WTC11 (cell line): ENCODE data around the gene SEMA3C. TPM values are rescaled to one million over a fixed set of nuclear protein-coding genes. Genes with fewer than 3 reads are reported as not detected.

Experiments used
- ATAC-seq: fragments of 200-7000 bp; cut with Tn5 transposase; 2 replicates; pipeline ENCODE4 v1.10.0; 2021; ENCODE audit warnings: mild to moderate bottlenecking, moderate library complexity
- CTCF ChIA-PET: fragments of 300-600 bp; sonication (Branson Sonifier 250); formaldehyde crosslinking; loops from one replicate; lab custom pipeline; 2021; ENCODE audit warnings: antibody characterized with exemption; lab: Charles Lee
- POLR2A ChIA-PET: fragments of 350-600 bp; sonication (Branson Sonifier 250); formaldehyde crosslinking; loops from one replicate; lab custom pipeline; 2021; ENCODE audit warnings: antibody characterized with exemption; lab: Charles Lee
- DNase-seq: peaks from one replicate; pipeline ENCODE4 v3.0.0; 2021; ENCODE audit warnings: low spot score
- H3K27ac Mint-ChIP-seq: 2 replicates; pipeline ENCODE4 v1.8.0; 2021; ENCODE audit warnings: mixed read lengths
- H3K27me3 Mint-ChIP-seq: 2 replicates; pipeline ENCODE4 v1.8.0; 2021; ENCODE audit warnings: low read depth, mild to moderate bottlenecking, moderate library complexity, mixed read lengths
- H3K36me3 Mint-ChIP-seq: 2 replicates; pipeline ENCODE4 v1.8.0; 2021; ENCODE audit warnings: mixed read lengths
- H3K4me1 Mint-ChIP-seq: 2 replicates; pipeline ENCODE4 v1.8.0; 2022; ENCODE audit warnings: mixed read lengths
- H3K4me3 Mint-ChIP-seq: 2 replicates; pipeline ENCODE4 v1.8.0; 2021; ENCODE audit warnings: mild to moderate bottlenecking, moderate library complexity, mixed read lengths
- H3K9me3 Mint-ChIP-seq: 2 replicates; pipeline ENCODE4 v1.8.0; 2021; ENCODE audit warnings: mixed read lengths
- AFF4 ChIP-seq: sonication (generic); formaldehyde crosslinking; IDR thresholded peaks from 2 replicates; pipeline ENCODE4 v1.8.1; 2023; ENCODE audit warnings: mild to moderate bottlenecking, missing genetic modification reagents, borderline replicate concordance
- ATF3 ChIP-seq: sonication (generic); formaldehyde crosslinking; conservative IDR thresholded peaks from 2 replicates; pipeline ENCODE4 v1.8.1; 2022; ENCODE audit warnings: mild to moderate bottlenecking, missing genetic modification reagents
- CDX4 ChIP-seq: fragments of 250-450 bp; sonication (Bioruptor Pico); IDR thresholded peaks from 2 replicates; pipeline ENCODE4 v1.9.0; 2021; ENCODE audit warnings: moderate library complexity, mild to moderate bottlenecking, inconsistent platforms, borderline replicate concordance
- CREB1 ChIP-seq: sonication (generic); formaldehyde crosslinking; IDR thresholded peaks from 2 replicates; pipeline ENCODE4 v1.8.0; 2023; ENCODE audit warnings: mild to moderate bottlenecking, missing genetic modification reagents
- E2F5 ChIP-seq: sonication (generic); formaldehyde crosslinking; IDR thresholded peaks from 2 replicates; pipeline ENCODE4 v1.8.1; 2022; ENCODE audit warnings: mild to moderate bottlenecking, moderate library complexity, missing genetic modification reagents
- ELF4 ChIP-seq: sonication (generic); formaldehyde crosslinking; IDR thresholded peaks from 2 replicates; pipeline ENCODE4 v1.8.1; 2022; ENCODE audit warnings: low read depth, mild to moderate bottlenecking, moderate library complexity, missing genetic modification reagents
- FOXJ3 ChIP-seq: sonication (generic); formaldehyde crosslinking; IDR thresholded peaks from 2 replicates; pipeline ENCODE4 v1.9.0; 2021; ENCODE audit warnings: missing genetic modification reagents, mild to moderate bottlenecking, borderline replicate concordance
- FOXK1 ChIP-seq: sonication (generic); formaldehyde crosslinking; IDR thresholded peaks from 2 replicates; pipeline ENCODE4 v1.8.0; 2022; ENCODE audit warnings: mild to moderate bottlenecking, moderate library complexity, missing genetic modification reagents
- GABPB1 ChIP-seq: sonication (generic); formaldehyde crosslinking; IDR thresholded peaks from 2 replicates; pipeline ENCODE4 v1.8.1; 2023; ENCODE audit warnings: mild to moderate bottlenecking, missing genetic modification reagents
- JAZF1 ChIP-seq: fragments of 250-450 bp; sonication (Bioruptor Pico); IDR thresholded peaks from 2 replicates; pipeline ENCODE4 v1.9.0; 2021; ENCODE audit warnings: moderate library complexity, mild to moderate bottlenecking, inconsistent platforms
- KAT7 ChIP-seq: sonication (generic); formaldehyde crosslinking; IDR thresholded peaks from 2 replicates; pipeline ENCODE4 v1.8.1; 2023; ENCODE audit warnings: missing genetic modification reagents, mild to moderate bottlenecking, borderline replicate concordance
- MXD4 ChIP-seq: fragments of 250-450 bp; sonication (Bioruptor Pico); IDR thresholded peaks from 2 replicates; pipeline ENCODE4 v1.8.0; 2021; ENCODE audit warnings: mild to moderate bottlenecking, moderate library complexity, borderline replicate concordance
- NFATC4 ChIP-seq: fragments of 250-450 bp; sonication (Bioruptor Pico); IDR thresholded peaks from 2 replicates; pipeline ENCODE4 v1.9.0; 2021; ENCODE audit warnings: mild to moderate bottlenecking
- PRDM15 ChIP-seq: sonication (generic); formaldehyde crosslinking; IDR thresholded peaks from 2 replicates; pipeline ENCODE4 v1.8.0; 2022; ENCODE audit warnings: missing genetic modification reagents
- RELA ChIP-seq: sonication (generic); formaldehyde crosslinking; IDR thresholded peaks from 2 replicates; pipeline ENCODE4 v1.8.1; 2022; ENCODE audit warnings: missing genetic modification reagents, mild to moderate bottlenecking, borderline replicate concordance
- SMAD3 ChIP-seq: sonication (generic); formaldehyde crosslinking; IDR thresholded peaks from 2 replicates; pipeline ENCODE4 v1.8.0; 2022; ENCODE audit warnings: missing genetic modification reagents, mild to moderate bottlenecking, borderline replicate concordance
- SOX15 ChIP-seq: fragments of 250-450 bp; sonication (Bioruptor Pico); IDR thresholded peaks from 2 replicates; pipeline ENCODE4 v1.9.0; 2021; ENCODE audit warnings: mild to moderate bottlenecking
- TEAD4 ChIP-seq: sonication (generic); formaldehyde crosslinking; IDR thresholded peaks from 2 replicates; pipeline ENCODE4 v1.8.0; 2022; ENCODE audit warnings: mild to moderate bottlenecking, missing genetic modification reagents
- USF1 ChIP-seq: sonication (generic); formaldehyde crosslinking; IDR thresholded peaks from 2 replicates; pipeline ENCODE4 v1.8.0; 2022; ENCODE audit warnings: mild to moderate bottlenecking, missing genetic modification reagents
- ZBTB21 ChIP-seq: sonication (generic); formaldehyde crosslinking; IDR thresholded peaks from 2 replicates; pipeline ENCODE4 v1.8.1; 2023; ENCODE audit warnings: mild to moderate bottlenecking, missing genetic modification reagents, borderline replicate concordance
- ZNF263 ChIP-seq: sonication (generic); formaldehyde crosslinking; IDR thresholded peaks from 2 replicates; pipeline ENCODE4 v1.8.1; 2022; ENCODE audit warnings: low read depth, mild to moderate bottlenecking, moderate library complexity, missing genetic modification reagents
- ZNF396 ChIP-seq: fragments of 250-450 bp; sonication (Bioruptor Pico); IDR thresholded peaks from 2 replicates; pipeline ENCODE4 v1.8.0; 2021; ENCODE audit warnings: mild to moderate bottlenecking, moderate library complexity, borderline replicate concordance
- total RNA-seq: library from RNA; stranded (reverse); gene quantifications from 3 replicates; pipeline ENCODE4 v1.2.3, GENCODE V29; 2021

Gene SEMA3C
- total RNA-seq, 1 experiment from 2014 or later, result 2.1 TPM

- Mint-ChIP-seq H3K27ac (no peak overlapping the region), H3K9me3 (no peaks in the 10 kb centered on the region), H3K27me3 (peaks cover 42% of the 10 kb centered on the region), H3K36me3 (no peaks in the 10 kb centered on the region), H3K4me1 (peaks cover 61% of the 10 kb centered on the region), H3K4me3 (no peak overlapping the region)
- DNase-seq (no peak), ATAC-seq (no peak)
- POLR2A ChIA-PET, result interaction anchor here (0.9 kb wide), 1 partner anchor 26 kb away, joined by 11 read pairs; no protein-coding TSS in a partner anchor
- TF ChIP-seq KAT7 (CRISPR knock-in tag) (no peak), FOXK1 (CRISPR knock-in tag) (no peak), MXD4 (CRISPR knock-in tag) (no peak), SMAD3 (CRISPR knock-in tag) (no peak)
- CTCF ChIA-PET, result no interaction called here
These were observed 155.6 kb downstream of the SEMA3C start for GRCh38 chr7:80763289-80763688.

- DNase-seq, result no peak
- POLR2A ChIA-PET, result no interaction called here
- no peak overlapping the region for H3K4me3 Mint-ChIP-seq
- no peak overlapping the region for H3K27ac Mint-ChIP-seq
- ATAC-seq, result no peak
- no peaks in the 10 kb centered on the region for H3K36me3 Mint-ChIP-seq
- peaks cover 23% of the 10 kb centered on the region for H3K27me3 Mint-ChIP-seq
- no peaks in the 10 kb centered on the region for H3K9me3 Mint-ChIP-seq
- H3K4me1 Mint-ChIP-seq, result peaks cover 46% of the 10 kb centered on the region
- no peak for TF ChIP-seq ELF4
- TF ChIP-seq JAZF1 (CRISPR knock-in tag), result no peak
- no peak for TF ChIP-seq ZNF396 (CRISPR knock-in tag)
- TF ChIP-seq ZBTB21 (CRISPR knock-in tag), result no peak
- TF ChIP-seq ATF3, result no peak
- TF ChIP-seq CDX4 (CRISPR knock-in tag), result no peak
- no peak for TF ChIP-seq GABPB1 (CRISPR knock-in tag)
- TF ChIP-seq USF1 (CRISPR knock-in tag), result no peak
- TF ChIP-seq RELA (CRISPR knock-in tag), result no peak
- TF ChIP-seq TEAD4 (CRISPR knock-in tag), result no peak
- CTCF ChIA-PET, result no interaction called here
These were observed 158.6 kb downstream of the SEMA3C start for GRCh38 chr7:80760292-80760691.

- POLR2A ChIA-PET, result no interaction called here
- TF ChIP-seq PRDM15 (CRISPR knock-in tag) (no peak), FOXJ3 (CRISPR knock-in tag) (no peak), ZNF263 (CRISPR knock-in tag) (no peak), TEAD4 (CRISPR knock-in tag) (no peak), NFATC4 (CRISPR knock-in tag) (no peak), CREB1 (CRISPR knock-in tag) (no peak), JAZF1 (CRISPR knock-in tag) (no peak), SOX15 (CRISPR knock-in tag) (no peak), E2F5 (CRISPR knock-in tag) (no peak), AFF4 (CRISPR knock-in tag) (no peak)
These were observed 165.7 kb downstream of the SEMA3C start for GRCh38 chr7:80752954-80753690.

More at GRCh38 chr7:80752954-80753690, 165.7 kb downstream of the SEMA3C start:
- no peaks in the 10 kb centered on the region for H3K9me3 Mint-ChIP-seq
- CTCF ChIA-PET, result no interaction called here
- H3K4me1 Mint-ChIP-seq, result peaks cover 10% of the 10 kb centered on the region
- DNase-seq (no peak), ATAC-seq (no peak)
- H3K27me3 Mint-ChIP-seq, result no peaks in the 10 kb centered on the region; the same call in 1 of the 2 replicates
- H3K27ac Mint-ChIP-seq, result no peak overlapping the region
- H3K36me3 Mint-ChIP-seq, result no peaks in the 10 kb centered on the region
- no peak overlapping the region for H3K4me3 Mint-ChIP-seq
